ENCODE results near the gene LIPT2. TPM values are rescaled to one million over a fixed set of nuclear protein-coding genes. Genes with fewer than 3 reads are reported as not detected.

The LIPT2 gene
- total and polyA plus RNA-seq, 7 donors = 1.2 to 3.9 (median 3.2) TPM

DNA sequence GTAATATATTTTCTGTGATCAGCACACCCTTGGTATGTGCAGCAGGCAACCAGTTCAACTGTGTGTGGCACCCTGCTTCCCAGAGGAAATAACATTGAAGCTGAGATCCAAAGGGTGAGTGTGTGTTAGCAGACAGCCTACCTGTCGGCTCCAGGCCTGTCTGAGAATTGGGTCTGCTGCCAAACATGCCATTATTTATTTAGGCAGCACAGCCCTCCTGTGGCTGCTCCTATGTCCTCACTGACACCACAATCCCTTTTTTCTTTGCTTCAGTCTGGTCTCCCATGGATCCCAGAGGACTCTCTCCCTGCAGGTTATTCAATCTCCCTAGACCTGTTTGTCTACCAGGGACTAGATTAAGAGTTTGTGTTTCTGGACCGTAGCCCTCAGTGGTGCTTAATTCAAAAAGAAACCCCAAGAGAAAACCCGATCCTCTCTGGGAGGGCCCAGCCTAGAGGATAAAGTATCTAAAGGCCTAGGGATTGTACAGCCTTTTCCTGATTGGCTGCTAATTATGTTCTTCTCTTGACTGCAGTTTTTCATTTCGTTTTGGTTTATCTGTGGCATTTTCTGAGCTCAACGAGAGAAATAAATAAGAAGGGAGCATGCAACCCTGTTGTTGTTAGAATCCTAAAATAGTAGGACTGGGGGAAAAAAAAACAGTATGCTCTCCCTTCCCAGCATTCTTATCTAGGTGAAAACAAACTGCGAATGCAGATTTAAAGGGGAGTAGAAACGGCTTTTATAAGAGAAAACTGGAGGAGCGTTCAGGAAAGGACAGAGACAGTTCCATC lies 50.3 kb downstream of the LIPT2 start:
- no peak for DNase-seq
- no peak for TF ChIP-seq POLR2AphosphoS5 (IDR thresholded peaks at IDR 0.05)
- TF ChIP-seq EP300 (IDR thresholded peaks at IDR 0.05) = no peak
- no peak for TF ChIP-seq CTCF (IDR thresholded peaks at IDR 0.05)
- no peak for TF ChIP-seq POLR2A (IDR thresholded peaks at IDR 0.05)
- H3K27ac ChIP-seq = peak overlapping the region in 2 of 4 donors; percentile 10 to 32

GRCh38 chr11:74442636-74443035 lies 50.9 kb downstream of the LIPT2 start:
- DNase-seq = no peak
- Histone ChIP-seq H3K4me1 (peaks cover 0 to 12% (median 10%) of the 10 kb centered on the region in 4 donors), H3K9me3 (no peaks in the 10 kb centered on the region), H3K4me3 (no peak overlapping the region), H3K27ac (peak overlapping the region in 1 of 4 donors; percentile 32), H3K27me3 (no peaks in the 10 kb centered on the region), H3K36me3 (no peaks in the 10 kb centered on the region)
- 18 to 65% methylated on average over 3 of the region's 3 CpGs for WGBS, 2 donors
- TF ChIP-seq CTCF (IDR thresholded peaks at IDR 0.05) (no peak), POLR2A (IDR thresholded peaks at IDR 0.05) (no peak), POLR2AphosphoS5 (IDR thresholded peaks at IDR 0.05) (no peak), EP300 (IDR thresholded peaks at IDR 0.05) (no peak)
- intact Hi-C loops (cut with DNase I) = no loop called here

More for the DNA sequence above, 50.3 kb downstream of the LIPT2 start:
- Histone ChIP-seq H3K4me3 (no peak overlapping the region), H3K36me3 (no peaks in the 10 kb centered on the region), H3K9me3 (no peaks in the 10 kb centered on the region), H3K27me3 (no peaks in the 10 kb centered on the region), H3K4me1 (peaks cover 0 to 12% (median 10%) of the 10 kb centered on the region in 4 donors)
- intact Hi-C loops (cut with DNase I) = no loop called here
- 22 to 59% methylated on average over 8 of the region's 8 CpGs for WGBS, 2 donors

Small RNA genes within 50 kb of the gene (small RNA-seq; reads per million reads assigned to genes)
- 0 reads per million in 3 donors for gene CYCSP27

Other genes with a start within 250 kb of the LIPT2 start
- 10 to 100 TPM in 1 of 4 donors, 1 to 10 TPM in 2, under 1 TPM in 1; 0.82 to 11.9 (median 1.4) TPM for gene P4HA3, start 182.1 kb downstream of the LIPT2 start, total RNA-seq
- under 1 TPM in 1 of 3 donors, not detected in 2; 0.29 TPM for gene P4HA3, start 182.1 kb downstream of the LIPT2 start, polyA plus RNA-seq
- gene PGM2L1, start 95.3 kb downstream of the LIPT2 start, total RNA-seq = 10 to 100 TPM in 1 of 4 donors, 1 to 10 TPM in 3; 7.6 to 13.4 (median 8.9) TPM
- 1 to 10 TPM; 1.2 to 5.4 (median 2.8) TPM for gene PGM2L1, start 95.3 kb downstream of the LIPT2 start, polyA plus RNA-seq
- gene KCNE3, start 26.2 kb downstream of the LIPT2 start, total RNA-seq = 10 to 100 TPM in 1 of 4 donors, 1 to 10 TPM in 3; 5.4 to 12.5 (median 6.8) TPM
- 10 to 100 TPM in 2 of 3 donors, 1 to 10 TPM in 1; 9.6 to 30.1 (median 22.0) TPM for gene KCNE3, start 26.2 kb downstream of the LIPT2 start, polyA plus RNA-seq
- gene POLD3, start 98.9 kb upstream of the LIPT2 start, total RNA-seq = 10 to 100 TPM; 11.2 to 23.0 (median 14.8) TPM
- 10 to 100 TPM; 13.2 to 21.4 (median 14.1) TPM for gene POLD3, start 98.9 kb upstream of the LIPT2 start, polyA plus RNA-seq
- gene CHRDL2, start 237.7 kb upstream of the LIPT2 start, total RNA-seq = 10 to 100 TPM in 2 of 4 donors, 1 to 10 TPM in 2; 6.1 to 45.1 (median 14.4) TPM
- gene CHRDL2, start 237.7 kb upstream of the LIPT2 start, polyA plus RNA-seq = 10 to 100 TPM in 1 of 3 donors, 1 to 10 TPM in 1, not detected in 1; 9.6 to 43.9 TPM

Measured in sigmoid colon (tissue), 7 donors.